Epithelial cell of proximal tubule (primary cell): ENCODE data around the gene TENM3. TPM values are rescaled to one million over a fixed set of nuclear protein-coding genes. Genes with fewer than 3 reads are reported as not detected.

Experiments
- DNase-seq: peaks from one replicate; pipeline ENCODE4 v3.0.0-alpha.2; 2011; ENCODE audit warnings: low read depth
- H3K4me3 ChIP-seq: 2 replicates; pipeline ENCODE4 v1.5.1; 2011; ENCODE audit warnings: low read depth, mild to moderate bottlenecking, low read length
- CTCF ChIP-seq: conservative IDR thresholded peaks from 2 replicates; pipeline ENCODE4 v1.5.1; 2012; ENCODE audit warnings: low read depth, mild to moderate bottlenecking, low read length
- total RNA-seq: library from RNA; depleted of rRNA; stranded (reverse); fragments of >200 nt; gene quantifications from 2 replicates; pipeline ENCODE4 v1.2.3, GENCODE V29; 2015

Gene TENM3
- total RNA-seq, 1 donor from 2014 or later: 2.4 TPM

DNA sequence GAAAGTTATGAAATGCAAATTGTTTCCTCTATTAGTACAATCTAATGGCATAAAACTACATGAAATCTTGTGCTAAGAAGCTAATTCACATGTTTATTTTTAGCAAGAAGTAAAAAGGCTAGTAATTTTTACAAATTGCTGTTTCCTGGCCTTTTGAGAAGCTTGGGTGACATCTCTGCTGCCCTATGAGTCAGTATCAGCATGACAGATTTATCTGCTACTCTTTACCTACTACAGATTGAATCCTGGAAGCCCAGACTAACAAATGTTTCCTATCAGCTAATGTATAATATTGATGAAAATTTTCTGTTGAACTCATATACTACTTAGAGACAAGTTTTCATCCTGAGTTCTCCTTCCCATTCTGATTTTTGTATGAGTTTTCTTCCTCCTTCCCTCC is 441.6 kb downstream of the TENM3 start:
- DNase-seq: no peak
- no peak overlapping the region for H3K4me3 ChIP-seq
- TF ChIP-seq CTCF: no peak

DNA sequence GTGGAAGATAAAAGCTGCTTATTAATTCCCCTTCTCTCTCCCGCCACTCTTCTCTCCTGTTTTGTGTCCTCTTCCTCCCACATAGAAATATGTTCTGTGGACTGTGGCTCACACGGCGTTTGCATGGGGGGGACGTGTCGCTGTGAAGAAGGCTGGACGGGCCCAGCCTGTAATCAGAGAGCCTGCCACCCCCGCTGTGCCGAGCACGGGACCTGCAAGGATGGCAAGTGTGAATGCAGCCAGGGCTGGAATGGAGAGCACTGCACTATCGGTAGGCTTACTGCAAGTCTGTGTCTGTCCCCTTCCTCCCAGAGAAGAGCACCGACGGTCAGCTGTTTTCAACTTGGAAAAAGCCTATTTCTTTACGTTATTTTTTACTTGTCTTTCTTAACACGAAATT is 444.9 kb downstream of the TENM3 start:
- no peak for DNase-seq
- no peak overlapping the region for H3K4me3 ChIP-seq
- no peak for TF ChIP-seq CTCF

DNA sequence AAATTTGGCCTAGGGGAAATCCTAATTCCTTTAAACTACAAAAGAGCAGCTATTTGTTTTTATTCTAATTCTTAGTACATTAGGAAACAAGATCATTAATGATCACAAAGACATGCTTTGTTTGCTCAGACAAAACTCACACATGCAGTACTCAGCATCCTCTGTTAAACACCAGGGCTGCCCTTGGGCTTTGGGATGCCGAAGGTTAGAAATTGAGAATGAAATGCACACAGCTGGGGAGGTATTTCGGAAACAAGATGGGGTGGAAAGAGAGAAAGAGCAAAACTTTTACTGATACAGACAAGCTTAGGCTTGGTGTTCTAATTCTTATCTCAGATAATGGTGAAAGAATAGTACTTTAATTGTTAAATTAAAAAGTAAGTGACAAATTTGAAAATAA is 451.3 kb downstream of the TENM3 start:
- no peak for TF ChIP-seq CTCF
- no peak overlapping the region for H3K4me3 ChIP-seq

GRCh38 chr4:182695009-182695408 is 451.8 kb downstream of the TENM3 start:
- DNase-seq: no peak
- no peak overlapping the region for H3K4me3 ChIP-seq
- TF ChIP-seq CTCF: no peak

More for the DNA sequence above, 451.3 kb downstream of the TENM3 start:
- DNase-seq: no peak

DNA sequence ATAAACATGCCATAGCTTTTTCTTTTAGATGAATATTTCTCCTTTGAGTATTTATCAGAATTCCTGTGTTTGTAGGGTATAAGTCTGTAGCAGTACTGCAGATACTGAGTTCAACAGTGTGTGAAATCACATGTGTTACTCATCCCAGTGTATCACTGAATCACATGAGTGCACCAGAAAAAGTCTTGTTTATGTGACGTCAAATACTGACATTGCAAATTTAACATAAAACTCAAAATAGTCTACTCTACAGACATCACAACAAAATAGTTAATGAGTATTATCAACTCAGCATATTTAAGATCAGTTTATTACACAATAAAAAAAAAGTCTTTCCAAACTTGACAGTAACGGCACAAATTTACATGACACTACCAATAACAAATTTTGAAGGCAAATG is 452.6 kb downstream of the TENM3 start:
- H3K4me3 ChIP-seq: no peak overlapping the region
- peak; percentile 15 for DNase-seq
- no peak for TF ChIP-seq CTCF

- DNase-seq: no peak
- no peak overlapping the region for H3K4me3 ChIP-seq
- no peak for TF ChIP-seq CTCF
Observed at GRCh38 chr4:182697094-182697493, 453.9 kb downstream of the TENM3 start.

DNA sequence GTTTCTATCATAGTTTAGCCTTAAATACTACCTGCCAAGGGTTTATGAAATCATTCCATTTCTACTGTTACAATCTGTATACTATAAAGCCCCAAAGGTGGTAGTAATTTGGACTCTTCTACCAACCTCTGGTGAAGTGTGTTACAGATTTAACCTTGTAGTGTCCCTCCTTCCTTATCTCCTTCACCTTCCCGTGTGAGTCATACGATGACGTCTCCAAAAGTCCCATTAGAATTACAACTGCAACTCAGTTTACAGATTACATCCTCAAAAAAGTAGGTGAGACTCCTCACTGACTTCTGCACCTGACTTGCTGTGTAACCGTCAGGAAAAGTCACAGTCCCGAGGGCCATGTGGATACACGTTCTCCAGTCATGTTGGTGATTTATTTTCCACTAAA is 455.0 kb downstream of the TENM3 start:
- no peak for DNase-seq
- no peak for TF ChIP-seq CTCF
- no peak overlapping the region for H3K4me3 ChIP-seq
